Caki2 (cell line): Measurements from ENCODE around the gene FHIT. TPM values are rescaled to one million over a fixed set of nuclear protein-coding genes. Genes with fewer than 3 reads are reported as not detected.

Experiments used
- DNase-seq: peaks from one replicate; pipeline ENCODE4 v3.0.0-alpha.2; 2015; ENCODE audit warnings: low read depth
- in situ Hi-C: cut with HindIII; loops from 2 replicates; pipeline ENCODE4 v1.10.0; 2016; ENCODE audit warnings: low sequenced_read_pairs, low pct_unique_long_range_greater_than_20kb, mixed read lengths
- total RNA-seq: library from RNA; depleted of rRNA; stranded (reverse); fragments of >200 nt; shearing (Covaris generic); gene quantifications from 2 replicates; pipeline ENCODE4 v1.2.3, GENCODE V29; 2014; ENCODE audit warnings: low replicate concordance

The FHIT gene
- total RNA-seq, 1 experiment from 2014 or later: 4.8 TPM

GRCh38 chr3:60746695-60747416 lies 504.4 kb downstream of the FHIT start:
- in situ Hi-C loops: no loop called here

GRCh38 chr3:60746043-60746638 lies 505.1 kb downstream of the FHIT start:
- DNase-seq: peak; percentile 68
- in situ Hi-C loops: no loop called here

More at GRCh38 chr3:60746695-60747416, 504.4 kb downstream of the FHIT start:
- peak; percentile 6 for DNase-seq

GRCh38 chr3:60743631-60744164 lies 507.6 kb downstream of the FHIT start:
- in situ Hi-C loops: no loop called here
- peak; percentile 2 for DNase-seq

GRCh38 chr3:60742606-60743145 lies 508.6 kb downstream of the FHIT start:
- peak; percentile 28 for DNase-seq

GRCh38 chr3:60737633-60738399 lies 513.4 kb downstream of the FHIT start:
- no peak for DNase-seq
- in situ Hi-C loops: no loop called here

More at GRCh38 chr3:60742606-60743145, 508.6 kb downstream of the FHIT start:
- in situ Hi-C loops: no loop called here

GRCh38 chr3:60730371-60730770 lies 520.9 kb downstream of the FHIT start:
- no peak for DNase-seq
- in situ Hi-C loops: no loop called here

- DNase-seq: no peak
- in situ Hi-C loops: no loop called here
Observed at GRCh38 chr3:60729056-60729455, 522.2 kb downstream of the FHIT start.

GRCh38 chr3:60728006-60728405 lies 523.2 kb downstream of the FHIT start:
- no peak for DNase-seq
- in situ Hi-C loops: no loop called here

GRCh38 chr3:60720736-60721135 lies 530.5 kb downstream of the FHIT start:
- DNase-seq: no peak
- in situ Hi-C loops: no loop called here

- DNase-seq: no peak
Observed at GRCh38 chr3:60716573-60716972, 534.7 kb downstream of the FHIT start.

GRCh38 chr3:60708191-60708975 lies 542.9 kb downstream of the FHIT start:
- peak; percentile 35 for DNase-seq
- in situ Hi-C loops: no loop called here

More at GRCh38 chr3:60716573-60716972, 534.7 kb downstream of the FHIT start:
- in situ Hi-C loops: no loop called here

- DNase-seq: no peak
- in situ Hi-C loops: no loop called here
Observed at GRCh38 chr3:60707452-60708020, 543.7 kb downstream of the FHIT start.

- DNase-seq: peak; percentile 42
- in situ Hi-C loops: no loop called here
Observed at GRCh38 chr3:60703956-60704736, 547.1 kb downstream of the FHIT start.

GRCh38 chr3:60703008-60703407 lies 548.2 kb downstream of the FHIT start:
- no peak for DNase-seq
- in situ Hi-C loops: no loop called here

- DNase-seq: no peak
- in situ Hi-C loops: no loop called here
Observed at GRCh38 chr3:60698117-60698516, 553.1 kb downstream of the FHIT start.

GRCh38 chr3:60697132-60697531 lies 554.1 kb downstream of the FHIT start:
- no peak for DNase-seq
- in situ Hi-C loops: no loop called here
